H1 (cell line): ENCODE measurements around the gene SPEM3. TPM values are rescaled to one million over a fixed set of nuclear protein-coding genes. Genes with fewer than 3 reads are reported as not detected.

ENCODE experiments used
- CREB1 ChIP-seq: IDR thresholded peaks from 2 replicates; pipeline ENCODE4 v1.6.1; 2012; ENCODE audit warnings: inconsistent platforms
- CTCF ChIP-seq, 3 experiments: IDR thresholded peaks; 1 replicate in 2 of 3; 2 replicates in 1 of 3; pipeline versions ENCODE4 v1.5.1 to v1.6.1; 2011; ENCODE audit warnings: low read length in 3 of 3, mild to moderate bottlenecking in 3 of 3, inconsistent platforms in 2 of 3, low read depth in 1 of 3, moderate library complexity in 1 of 3; ENCODE audit not compliant: insufficient read depth in 1 of 3; ENCODE audit errors: control extremely low read depth in 1 of 3
- E2F6 ChIP-seq: IDR thresholded peaks from 2 replicates; pipeline ENCODE4 v1.6.1; 2012; ENCODE audit warnings: inconsistent platforms
- EP300 ChIP-seq, 2 experiments: IDR thresholded peaks; 1 replicate in 1 of 2; 2 replicates in 1 of 2; pipeline ENCODE4 v1.6.1; 2011 to 2012; ENCODE audit warnings: low read depth in 2 of 2, low read length in 2 of 2, mild to moderate bottlenecking in 2 of 2, borderline replicate concordance in 1 of 2, inconsistent platforms in 1 of 2, moderate library complexity in 1 of 2
- HDAC2 ChIP-seq, 2 experiments: fragments of 300-600 bp in 1 of 2; sonication (generic) in 1 of 2; IDR thresholded peaks; 2 replicates each; pipeline ENCODE4 v1.6.1; 2011 to 2012; ENCODE audit warnings: low read depth in 2 of 2, low read length in 2 of 2, mild to moderate bottlenecking in 2 of 2, moderate library complexity in 2 of 2, borderline replicate concordance in 1 of 2, inconsistent platforms in 1 of 2
- HDAC6 ChIP-seq: IDR thresholded peaks from one replicate; pipeline ENCODE4 v1.7.1; 2012; ENCODE audit warnings: low read depth, mild to moderate bottlenecking, inconsistent platforms, low read length, moderate library complexity
- NANOG ChIP-seq: IDR thresholded peaks from 2 replicates; pipeline ENCODE4 v1.6.1; 2011; ENCODE audit warnings: low read length, low read depth, mild to moderate bottlenecking, inconsistent platforms; ENCODE audit not compliant: insufficient read depth, poor library complexity, severe bottlenecking
- NRF1 ChIP-seq: IDR thresholded peaks from 2 replicates; pipeline ENCODE4 v1.6.1; 2011; ENCODE audit warnings: mild to moderate bottlenecking, low read depth, low read length, improper control_type of control experiment
- RAD21 ChIP-seq, 2 experiments: IDR thresholded peaks in 1 of 2; conservative IDR thresholded peaks in 1 of 2; 2 replicates each; pipeline ENCODE4 v1.6.1; 2011; ENCODE audit warnings: low read depth in 2 of 2, low read length in 2 of 2, improper control_type of control experiment in 1 of 2, inconsistent platforms in 1 of 2, mild to moderate bottlenecking in 1 of 2, moderate library complexity in 1 of 2
- RNF2 ChIP-seq: fragments of 200-900, 300-1000 bp; sonication (generic); IDR thresholded peaks from 2 replicates; pipeline ENCODE4 v1.7.1; 2016; ENCODE audit warnings: borderline replicate concordance, low read depth, mild to moderate bottlenecking, antibody characterized with exemption, low read length; ENCODE audit not compliant: poor library complexity, severe bottlenecking; ENCODE audit errors: missing control alignments
- SIRT6 ChIP-seq: IDR thresholded peaks from one replicate; pipeline ENCODE4 v1.7.1; 2012; ENCODE audit warnings: low read length, inconsistent platforms
- SP2 ChIP-seq: IDR thresholded peaks from 2 replicates; pipeline ENCODE4 v1.6.1; 2012; ENCODE audit warnings: mild to moderate bottlenecking, low read length, inconsistent platforms
- TAF7 ChIP-seq: optimal IDR thresholded peaks from 2 replicates; pipeline ENCODE3; 2011; ENCODE audit warnings: low read depth, mild to moderate bottlenecking, inconsistent platforms, low read length, moderate library complexity, borderline replicate concordance
- TBP ChIP-seq: IDR thresholded peaks from 2 replicates; pipeline ENCODE4 v1.6.1; 2011; ENCODE audit warnings: low read depth, low read length, improper control_type of control experiment
- TCF12 ChIP-seq: IDR thresholded peaks from 2 replicates; pipeline ENCODE4 v1.6.1; 2011; ENCODE audit warnings: low read depth, mild to moderate bottlenecking, low read length
- ZNF274 ChIP-seq: IDR thresholded peaks from 2 replicates; pipeline ENCODE4 v1.7.0; 2012; ENCODE audit warnings: low read length, borderline replicate concordance; ENCODE audit errors: extremely low read depth
- polyA plus RNA-seq, 7 experiments: library from polyadenylated mRNA; depleted of rRNA in 3 of 7; stranded (reverse) in 5 of 7; unstranded in 2 of 7; fragments of >200 nt in 5 of 7; fragments of 200-250 nt in 2 of 7; gene quantifications; 1 replicate in 5 of 7; 2 replicates in 1 of 7; 4 replicates in 1 of 7; pipeline versions ENCODE4 v1.2.1 to v1.2.3, GENCODE V29; 2011 to 2013; ENCODE audit warnings: missing spikeins in 2 of 7, mixed read lengths in 2 of 7
- total RNA-seq: library from RNA; stranded (reverse); fragmentation: NEBNext Ultra II Directional; extraction: Animal tissue kit (Norgen Biotek cat#: 25700); gene quantifications from 2 replicates; pipeline ENCODE4 v1.2.1, GENCODE V29; 2021
- TF ChIP-seq, protein P1 (sequence below): IDR thresholded peaks from 2 replicates; pipeline ENCODE4 v1.6.1; 2012; ENCODE audit warnings: low read length, inconsistent platforms

SPEM3 gene
- total and polyA plus RNA-seq, 2 of the 8 experiments (the other 6 are each of a cell fraction or from before 2014, with no cell fraction given), result 0.02 TPM; not detected in 1

DNA sequence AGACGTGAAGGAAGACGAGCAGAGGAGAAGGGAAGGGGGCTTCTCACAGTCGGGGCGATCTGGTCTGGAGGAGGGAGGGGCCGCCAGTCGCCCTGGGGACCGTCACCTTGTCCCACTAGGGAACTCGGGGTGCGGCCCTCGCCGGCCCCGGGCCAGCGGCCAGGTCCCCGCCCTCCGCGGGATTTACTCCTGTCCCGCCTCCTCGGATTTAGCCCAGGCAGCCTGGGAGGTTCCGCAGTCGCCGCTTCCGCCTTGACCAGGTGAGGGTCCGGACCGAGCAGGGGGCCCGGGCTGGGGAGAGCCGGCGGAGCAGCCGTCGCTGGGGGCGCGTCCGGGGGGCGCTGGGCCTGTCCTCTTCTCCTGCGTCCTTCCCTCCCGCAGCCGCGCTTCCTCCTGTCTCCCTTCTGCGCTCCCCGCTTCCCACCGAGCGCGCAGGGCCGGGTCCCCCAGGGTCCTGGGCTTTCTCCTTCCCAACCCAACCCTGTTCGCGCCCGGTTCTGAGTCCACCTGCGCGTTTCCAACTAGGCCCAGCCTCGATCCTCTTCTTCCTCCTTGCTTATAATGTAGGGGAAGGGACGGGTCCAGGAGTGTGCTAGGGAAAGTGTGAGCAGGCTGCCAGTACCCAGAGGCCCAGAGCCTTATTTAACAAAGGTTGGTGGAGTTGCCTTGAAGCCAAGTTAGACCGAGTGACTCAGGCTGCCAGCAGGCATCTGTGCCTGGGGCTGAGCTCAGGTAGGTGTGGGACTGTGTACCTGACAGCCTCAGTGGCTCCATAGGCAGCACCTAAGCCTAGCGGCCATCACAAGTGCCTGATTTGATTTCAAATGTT lies 47.6 kb upstream of the SPEM3 start, which contains the start of gene TNK1 (continued):
- TF ChIP-seq, protein P1, sequence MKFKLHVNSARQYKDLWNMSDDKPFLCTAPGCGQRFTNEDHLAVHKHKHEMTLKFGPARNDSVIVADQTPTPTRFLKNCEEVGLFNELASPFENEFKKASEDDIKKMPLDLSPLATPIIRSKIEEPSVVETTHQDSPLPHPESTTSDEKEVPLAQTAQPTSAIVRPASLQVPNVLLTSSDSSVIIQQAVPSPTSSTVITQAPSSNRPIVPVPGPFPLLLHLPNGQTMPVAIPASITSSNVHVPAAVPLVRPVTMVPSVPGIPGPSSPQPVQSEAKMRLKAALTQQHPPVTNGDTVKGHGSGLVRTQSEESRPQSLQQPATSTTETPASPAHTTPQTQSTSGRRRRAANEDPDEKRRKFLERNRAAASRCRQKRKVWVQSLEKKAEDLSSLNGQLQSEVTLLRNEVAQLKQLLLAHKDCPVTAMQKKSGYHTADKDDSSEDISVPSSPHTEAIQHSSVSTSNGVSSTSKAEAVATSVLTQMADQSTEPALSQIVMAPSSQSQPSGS, result no peak
- TF ChIP-seq NANOG (no peak), RNF2 (no peak), TAF7 (no peak), SP2 (no peak), RAD21 (IDR thresholded peaks at IDR 0.05 in 1 of 2, conservative IDR thresholded peaks at IDR 0.05 in 1 of 2; ENCODE audit: low read depth in 2 of 2, low read length in 2 of 2) (no peak), CTCF (IDR thresholded peaks at IDR 0.05; ENCODE audit: control extremely low read depth in 1 of 3, insufficient read depth in 1 of 3, low read depth in 1 of 3, low read length in 3 of 3) (peak in 2 of 3 experiments; percentile 6 to 14; a peak in 1 of 4 replicates), E2F6 (no peak), SIRT6 (no peak), TCF12 (no peak), HDAC2 (IDR thresholded peaks at IDR 0.05; ENCODE audit: borderline replicate concordance in 1 of 2, low read depth in 2 of 2, low read length in 2 of 2) (no peak), HDAC6 (no peak), NRF1 (no peak), TBP (peak; percentile 56), ZNF274 (no peak), EP300 (IDR thresholded peaks at IDR 0.05; ENCODE audit: borderline replicate concordance in 1 of 2, low read depth in 2 of 2, low read length in 2 of 2) (no peak), CREB1 (no peak)
